KMS-11 (cell line): ENCODE measurements around the gene PLEKHS1.
"Not testable (repeated sequence)": the region's sequence is repeated elsewhere in the genome, so short reads cannot be mapped to it uniquely, and the experiment has no call there.

Source experiments
- H2AFZ ChIP-seq: fragments of 200-600 bp; sonication (generic); 2 replicates; pipeline ENCODE4 v1.6.1; 2016; ENCODE audit warnings: antibody characterized with exemption, mixed run types, low read depth
- H3K27ac ChIP-seq: fragments of 200-600 bp; sonication (generic); 2 replicates; pipeline ENCODE4 v1.6.1; 2016; ENCODE audit warnings: mild to moderate bottlenecking, mixed run types
- H3K27me3 ChIP-seq: fragments of 200-600 bp; sonication (generic); 2 replicates; pipeline ENCODE4 v1.6.1; 2017; ENCODE audit warnings: mild to moderate bottlenecking, low read depth, mixed run types, moderate library complexity; ENCODE audit not compliant: insufficient read depth
- H3K36me3 ChIP-seq: fragments of 200-600 bp; sonication (generic); 2 replicates; pipeline ENCODE4 v1.6.1; 2017; ENCODE audit warnings: mild to moderate bottlenecking, mixed run types; ENCODE audit not compliant: insufficient read depth
- H3K4me1 ChIP-seq: fragments of 200-600 bp; sonication (generic); 2 replicates; pipeline ENCODE4 v1.6.1; 2016; ENCODE audit warnings: mild to moderate bottlenecking, low read depth, mixed run types; ENCODE audit not compliant: poor library complexity, severe bottlenecking
- H3K4me2 ChIP-seq: fragments of 200-600 bp; sonication (generic); 2 replicates; pipeline ENCODE4 v1.7.0; 2016; ENCODE audit warnings: mild to moderate bottlenecking, mixed run types
- H3K4me3 ChIP-seq: fragments of 200-600 bp; sonication (generic); IDR thresholded peaks from 2 replicates; pipeline ENCODE4 v1.6.1; 2017; ENCODE audit warnings: low read depth, low read length, mixed read lengths; ENCODE audit not compliant: insufficient read depth
- H3K79me2 ChIP-seq: fragments of 200-600 bp; sonication (generic); 2 replicates; pipeline ENCODE4 v1.6.1; 2016; ENCODE audit warnings: low read depth, mixed run types; ENCODE audit not compliant: insufficient read depth
- H3K9ac ChIP-seq: fragments of 200-600 bp; sonication (generic); 2 replicates; pipeline ENCODE4 v1.6.1; 2016; ENCODE audit warnings: mild to moderate bottlenecking, mixed run types
- H4K20me1 ChIP-seq: fragments of 200-600 bp; sonication (generic); 2 replicates; pipeline ENCODE4 v1.6.1; 2016; ENCODE audit warnings: mild to moderate bottlenecking, mixed run types; ENCODE audit not compliant: insufficient read depth
- TF ChIP-seq, protein P1 (sequence below): fragments of 200-600 bp; sonication (generic); conservative IDR thresholded peaks from 2 replicates; pipeline ENCODE4 v1.6.1; 2017; ENCODE audit warnings: low read depth, mild to moderate bottlenecking, antibody characterized with exemption, low read length, moderate library complexity, mixed read lengths

Gene PLEKHS1

GRCh38 chr10:113808168-113808567 lies 56.7 kb downstream of the PLEKHS1 start:
- TF ChIP-seq, protein P1, sequence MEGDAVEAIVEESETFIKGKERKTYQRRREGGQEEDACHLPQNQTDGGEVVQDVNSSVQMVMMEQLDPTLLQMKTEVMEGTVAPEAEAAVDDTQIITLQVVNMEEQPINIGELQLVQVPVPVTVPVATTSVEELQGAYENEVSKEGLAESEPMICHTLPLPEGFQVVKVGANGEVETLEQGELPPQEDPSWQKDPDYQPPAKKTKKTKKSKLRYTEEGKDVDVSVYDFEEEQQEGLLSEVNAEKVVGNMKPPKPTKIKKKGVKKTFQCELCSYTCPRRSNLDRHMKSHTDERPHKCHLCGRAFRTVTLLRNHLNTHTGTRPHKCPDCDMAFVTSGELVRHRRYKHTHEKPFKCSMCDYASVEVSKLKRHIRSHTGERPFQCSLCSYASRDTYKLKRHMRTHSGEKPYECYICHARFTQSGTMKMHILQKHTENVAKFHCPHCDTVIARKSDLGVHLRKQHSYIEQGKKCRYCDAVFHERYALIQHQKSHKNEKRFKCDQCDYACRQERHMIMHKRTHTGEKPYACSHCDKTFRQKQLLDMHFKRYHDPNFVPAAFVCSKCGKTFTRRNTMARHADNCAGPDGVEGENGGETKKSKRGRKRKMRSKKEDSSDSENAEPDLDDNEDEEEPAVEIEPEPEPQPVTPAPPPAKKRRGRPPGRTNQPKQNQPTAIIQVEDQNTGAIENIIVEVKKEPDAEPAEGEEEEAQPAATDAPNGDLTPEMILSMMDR = no peak
- H4K20me1 ChIP-seq = no peaks in the 10 kb centered on the region
- no peak overlapping the region for H3K4me2 ChIP-seq
- H3K36me3 ChIP-seq = no peaks in the 10 kb centered on the region
- H3K79me2 ChIP-seq = no peaks in the 10 kb centered on the region
- no peak overlapping the region for H3K9ac ChIP-seq
- H3K27me3 ChIP-seq = no peaks in the 10 kb centered on the region
- no peak overlapping the region for H2AFZ ChIP-seq
- H3K4me3 ChIP-seq = no peak overlapping the region
- H3K27ac ChIP-seq = no peak overlapping the region
- peaks cover 2% of the 10 kb centered on the region for H3K4me1 ChIP-seq

- not testable (repeated sequence) for H3K36me3 ChIP-seq, H2AFZ ChIP-seq, H3K27me3 ChIP-seq, H3K79me2 ChIP-seq, H3K4me3 ChIP-seq, H3K9ac ChIP-seq, H3K4me2 ChIP-seq, H3K4me1 ChIP-seq, H3K27ac ChIP-seq, H4K20me1 ChIP-seq
Observed at GRCh38 chr10:113814700-113815099, 63.2 kb downstream of the PLEKHS1 start.

DNA sequence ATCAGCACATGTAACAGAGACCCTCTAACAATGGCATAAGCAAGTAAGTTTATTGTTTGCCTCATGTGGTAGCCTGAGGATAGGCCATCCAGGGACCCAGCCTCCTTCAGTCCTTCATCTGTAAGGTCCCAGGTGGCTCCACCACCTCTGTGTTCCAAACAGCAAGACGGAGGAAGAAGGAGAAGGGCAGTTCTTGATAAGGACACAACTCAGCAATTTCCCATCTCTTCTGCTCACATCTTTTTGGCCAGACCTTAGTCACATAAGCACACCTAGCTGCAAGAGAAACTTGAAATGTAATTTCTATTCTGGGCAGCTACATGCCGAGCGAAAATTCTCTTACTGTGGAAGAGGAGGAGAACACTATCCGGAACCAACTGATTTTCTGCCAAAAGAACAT lies 68.5 kb downstream of the PLEKHS1 start:
- H3K36me3 ChIP-seq = no peaks in the 10 kb centered on the region
- H3K27me3 ChIP-seq = no peaks in the 10 kb centered on the region
- TF ChIP-seq, protein P1 = no peak
- H3K4me1 ChIP-seq = no peaks in the 10 kb centered on the region
- H2AFZ ChIP-seq = no peak overlapping the region
- no peaks in the 10 kb centered on the region for H4K20me1 ChIP-seq
- H3K4me2 ChIP-seq = no peak overlapping the region
- no peak overlapping the region for H3K27ac ChIP-seq
- no peaks in the 10 kb centered on the region for H3K79me2 ChIP-seq
- H3K9ac ChIP-seq = no peak overlapping the region
- H3K4me3 ChIP-seq = no peak overlapping the region

DNA sequence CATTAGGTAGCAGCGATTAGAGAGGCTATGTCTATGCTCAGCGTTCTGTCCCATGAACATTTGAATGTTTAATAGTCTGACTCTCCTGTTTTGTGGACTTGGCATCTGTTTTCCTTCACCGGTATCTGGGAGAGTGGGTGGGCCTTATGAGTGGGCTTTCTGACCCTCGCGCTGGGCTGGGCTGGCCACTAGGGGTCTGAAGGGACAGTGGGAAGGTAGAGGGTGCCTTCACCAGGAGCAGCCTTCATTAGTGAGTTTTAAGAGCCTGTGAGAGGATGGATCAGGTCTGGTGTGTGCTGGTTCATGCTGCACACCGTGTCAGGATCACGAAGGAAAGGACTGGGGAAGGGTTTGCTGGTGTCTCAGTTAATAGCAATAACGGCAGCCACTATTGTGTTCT lies 69.0 kb downstream of the PLEKHS1 start:
- Histone ChIP-seq H3K79me2 (no peaks in the 10 kb centered on the region), H2AFZ (no peak overlapping the region), H3K27ac (no peak overlapping the region), H3K27me3 (no peaks in the 10 kb centered on the region), H3K4me2 (no peak overlapping the region), H3K4me1 (no peaks in the 10 kb centered on the region), H3K36me3 (no peaks in the 10 kb centered on the region), H3K4me3 (no peak overlapping the region), H3K9ac (no peak overlapping the region), H4K20me1 (no peaks in the 10 kb centered on the region)
- TF ChIP-seq, protein P1 = no peak

- not testable (repeated sequence) for H2AFZ ChIP-seq, H3K27ac ChIP-seq, H3K79me2 ChIP-seq, H4K20me1 ChIP-seq, H3K9ac ChIP-seq, H3K4me1 ChIP-seq, H3K4me2 ChIP-seq, H3K36me3 ChIP-seq, H3K27me3 ChIP-seq, H3K4me3 ChIP-seq
Observed at GRCh38 chr10:113821306-113821705, 69.8 kb downstream of the PLEKHS1 start.

GRCh38 chr10:113822174-113822573 lies 70.7 kb downstream of the PLEKHS1 start:
- no peaks in the 10 kb centered on the region for H3K36me3 ChIP-seq
- H3K4me1 ChIP-seq = no peaks in the 10 kb centered on the region
- H3K4me3 ChIP-seq = no peak overlapping the region
- H3K27me3 ChIP-seq = no peaks in the 10 kb centered on the region
- no peaks in the 10 kb centered on the region for H3K79me2 ChIP-seq
- H2AFZ ChIP-seq = no peak overlapping the region
- H4K20me1 ChIP-seq = no peaks in the 10 kb centered on the region
- TF ChIP-seq, protein P1 = no peak
- H3K27ac ChIP-seq = no peak overlapping the region
- no peak overlapping the region for H3K9ac ChIP-seq
- no peak overlapping the region for H3K4me2 ChIP-seq
